B cell (primary cell): Measurements from ENCODE around the gene ADPRM. TPM values are rescaled to one million over a fixed set of nuclear protein-coding genes. Genes with fewer than 3 reads are reported as not detected.

ENCODE experiments used
- ATAC-seq: fragments of 200-7000 bp; cut with Tn5 transposase; one replicate; pipeline ENCODE4 v1.10.0; 2021; ENCODE audit warnings: low read depth, mild to moderate bottlenecking, moderate number of reproducible peaks, moderate library complexity
- CTCF ChIA-PET: fragments of 350-600 bp; sonication (Branson Sonifier 250); formaldehyde crosslinking; loops from one replicate; lab custom pipeline; 2021; ENCODE audit warnings: antibody characterized with exemption, inconsistent platforms; lab: Charles Lee
- POLR2A ChIA-PET: fragments of 350-600 bp; sonication (Branson Sonifier 250); formaldehyde crosslinking; loops from one replicate; lab custom pipeline; 2021; ENCODE audit warnings: antibody characterized with exemption; lab: Charles Lee
- DNase-seq: peaks from one replicate; pipeline ENCODE4 v3.0.0; 2013
- H2AFZ ChIP-seq: 2 replicates; pipeline ENCODE4 v1.6.1; 2012; ENCODE audit warnings: mild to moderate bottlenecking, low read depth, low read length; ENCODE audit not compliant: insufficient read depth, poor library complexity, severe bottlenecking
- H3K27ac ChIP-seq, 2 donors: 1 replicate in 1 of 2; 2 replicates in 1 of 2; pipeline ENCODE4 v1.5.1; 2012 to 2013; ENCODE audit warnings: low read length in 2 of 2, mild to moderate bottlenecking in 2 of 2, moderate library complexity in 1 of 2
- H3K27me3 ChIP-seq, 4 experiments: fragments of 200-600 bp in 1 of 4; sonication (generic) in 1 of 4; replicated peaks in 1 of 4; 1 replicate in 2 of 4; 2 replicates in 2 of 4; pipeline versions ENCODE4 v1.6.1 to v1.7.0; 2013 to 2016; ENCODE audit warnings: low read length in 3 of 4, mild to moderate bottlenecking in 2 of 4, mixed read lengths in 1 of 4, moderate library complexity in 1 of 4; ENCODE audit not compliant: insufficient read depth in 4 of 4, control insufficient read depth in 3 of 4; ENCODE audit errors: control extremely low read depth in 1 of 4
- H3K36me3 ChIP-seq, 2 experiments: replicated peaks in 1 of 2; 1 replicate in 1 of 2; 2 replicates in 1 of 2; pipeline versions ENCODE4 v1.6.1 to v1.7.1; 2013; ENCODE audit warnings: low read length in 1 of 2; ENCODE audit not compliant: insufficient read depth in 2 of 2, control insufficient read depth in 1 of 2; ENCODE audit errors: control extremely low read depth in 1 of 2, extremely low read depth in 1 of 2
- H3K4me1 ChIP-seq, 2 donors: fragments of 200-600 bp in 1 of 2; sonication (generic) in 1 of 2; 1 replicate in 1 of 2; 2 replicates in 1 of 2; pipeline versions ENCODE4 v1.5.1 to v1.6.1; 2013 to 2017; ENCODE audit warnings: low read length in 2 of 2; ENCODE audit not compliant: control insufficient read depth in 2 of 2, insufficient read depth in 2 of 2
- H3K4me2 ChIP-seq: replicated peaks from 2 replicates; pipeline ENCODE3; 2012; ENCODE audit warnings: mild to moderate bottlenecking, low read depth, low read length; ENCODE audit not compliant: poor library complexity, severe bottlenecking
- H3K4me3 ChIP-seq, 5 experiments: fragments of 200-600 bp in 1 of 5; sonication (generic) in 1 of 5; 1 replicate in 3 of 5; 2 replicates in 2 of 5; pipeline versions ENCODE4 v1.5.1 to v1.7.0; 2011 to 2016; ENCODE audit warnings: low read length in 4 of 5, mild to moderate bottlenecking in 4 of 5, low read depth in 2 of 5, control low read depth in 1 of 5, moderate library complexity in 1 of 5; ENCODE audit not compliant: insufficient read depth in 1 of 5; ENCODE audit errors: control extremely low read depth in 1 of 5, extremely low read depth in 1 of 5
- H3K79me2 ChIP-seq: fragments of 200-600 bp; sonication (generic); one replicate; pipeline ENCODE4 v1.6.0; 2016; ENCODE audit warnings: low read length; ENCODE audit not compliant: control insufficient read depth, insufficient read depth
- H3K9ac ChIP-seq: fragments of 200-600 bp; sonication (generic); 2 replicates; pipeline ENCODE4 v1.6.1; 2017; ENCODE audit warnings: mild to moderate bottlenecking, low read length, moderate library complexity
- H3K9me3 ChIP-seq, 3 donors: one replicate each; pipeline versions ENCODE4 v1.6.1 to v1.7.1; 2013; ENCODE audit warnings: low read length in 2 of 3; ENCODE audit not compliant: control insufficient read depth in 2 of 3, insufficient read depth in 1 of 3; ENCODE audit errors: control extremely low read depth in 1 of 3
- H4K20me1 ChIP-seq: 2 replicates; pipeline ENCODE4 v1.6.0; 2012; ENCODE audit warnings: mild to moderate bottlenecking, low read length; ENCODE audit not compliant: insufficient read depth, control insufficient read depth, poor library complexity, severe bottlenecking
- H3K27ac Mint-ChIP-seq: one replicate; pipeline ENCODE4 v1.8.0; 2021; ENCODE audit warnings: mixed read lengths
- H3K27me3 Mint-ChIP-seq: one replicate; pipeline ENCODE4 v1.8.0; 2021; ENCODE audit warnings: mixed read lengths
- H3K4me1 Mint-ChIP-seq: one replicate; pipeline ENCODE4 v1.8.0; 2021; ENCODE audit warnings: mixed read lengths
- H3K4me3 Mint-ChIP-seq: one replicate; pipeline ENCODE4 v1.8.0; 2021; ENCODE audit warnings: mixed read lengths
- H3K9me3 Mint-ChIP-seq: one replicate; pipeline ENCODE4 v1.8.0; 2022; ENCODE audit warnings: mixed read lengths; ENCODE audit not compliant: insufficient read depth
- CTCF ChIP-seq: fragments of 200-600 bp; IDR thresholded peaks from one replicate; pipeline ENCODE4 v1.8.0; 2022; ENCODE audit warnings: antibody characterized with exemption, mild to moderate bottlenecking
- EZH2 ChIP-seq: IDR thresholded peaks from 2 replicates; pipeline ENCODE4 v1.6.1; 2012; ENCODE audit warnings: borderline replicate concordance, low read depth, mild to moderate bottlenecking, moderate library complexity, low read length; ENCODE audit not compliant: insufficient read depth, poor library complexity, severe bottlenecking
- WGBS: methylation state at CpG from one replicate; pipeline ENCODE4 v1.1.5; 2013; ENCODE audit warnings: missing lambda C conversion rate; ENCODE audit not compliant: insufficient coverage; 5-methylcytosine and 5-hydroxymethylcytosine counted together
- intact Hi-C: fragments of 100-400 bp; cut with micrococcal nuclease; formaldehyde crosslinking; loops from one replicate; pipeline ENCODE4 v1.10.0; 2022
- polyA plus RNA-seq: library from polyadenylated mRNA; depleted of rRNA; stranded (reverse); fragments of >200 nt; gene quantifications from 2 replicates; pipeline ENCODE4 v1.2.3, GENCODE V29; 2012
- total RNA-seq, 2 donors: library from RNA; stranded (reverse); fragments of 120-200 nt in 1 of 2; gene quantifications; 1 replicate in 1 of 2; 2 replicates in 1 of 2; pipeline versions ENCODE4 v1.2.3 to v1.2.4, GENCODE V29; 2013 to 2022

ADPRM gene
- total and polyA plus RNA-seq, 2 donors (not counting 1 experiment from before 2014, with no cell fraction given), result 24.3 to 29.1 TPM

- no peak overlapping the region for H3K9ac ChIP-seq
- H3K9me3 Mint-ChIP-seq, result no peaks in the 10 kb centered on the region
- WGBS, result 100% methylated on average over 1 of the region's 2 CpGs
- intact Hi-C loops, result no loop called here
- no peak overlapping the region for H3K27ac Mint-ChIP-seq
- CTCF ChIA-PET, result no interaction called here
- H3K27me3 Mint-ChIP-seq, result no peaks in the 10 kb centered on the region
- no peak for TF ChIP-seq EZH2
- TF ChIP-seq CTCF, result no peak
- no peaks in the 10 kb centered on the region for H3K27me3 ChIP-seq
- no peak overlapping the region for H3K4me3 ChIP-seq
- no peaks in the 10 kb centered on the region for H3K36me3 ChIP-seq
- H3K4me3 Mint-ChIP-seq, result no peak overlapping the region
- H3K4me1 ChIP-seq, result no peaks in the 10 kb centered on the region
- ATAC-seq (no peak), DNase-seq (no peak)
- H4K20me1 ChIP-seq, result no peaks in the 10 kb centered on the region
- no peaks in the 10 kb centered on the region for H3K79me2 ChIP-seq
- POLR2A ChIA-PET, result no interaction called here
- H3K4me2 ChIP-seq, result no peak overlapping the region
- no peaks in the 10 kb centered on the region for H3K4me1 Mint-ChIP-seq
- H3K9me3 ChIP-seq, result no peaks in the 10 kb centered on the region
- H2AFZ ChIP-seq, result no peak overlapping the region
- no peak overlapping the region for H3K27ac ChIP-seq
These were observed 59.2 kb downstream of the ADPRM start for GRCh38 chr17:10756619-10757018.

- H3K27ac Mint-ChIP-seq, result no peak overlapping the region
- 93% methylated on average over 6 of the region's 6 CpGs for WGBS
- ATAC-seq, result no peak
These were observed 59.7 kb downstream of the ADPRM start for GRCh38 chr17:10757067-10757466.

More at GRCh38 chr17:10757067-10757466, 59.7 kb downstream of the ADPRM start:
- DNase-seq, result no peak
- Histone ChIP-seq H3K4me3 (no peak overlapping the region), H3K4me2 (no peak overlapping the region), H3K36me3 (no peaks in the 10 kb centered on the region), H3K27ac (no peak overlapping the region), H3K9ac (no peak overlapping the region), H3K9me3 (no peaks in the 10 kb centered on the region), H3K27me3 (no peaks in the 10 kb centered on the region), H2AFZ (no peak overlapping the region), H3K79me2 (no peaks in the 10 kb centered on the region), H3K4me1 (no peaks in the 10 kb centered on the region), H4K20me1 (no peaks in the 10 kb centered on the region)
- CTCF ChIA-PET, result no interaction called here
- Mint-ChIP-seq H3K9me3 (no peaks in the 10 kb centered on the region), H3K4me3 (no peak overlapping the region), H3K27me3 (no peaks in the 10 kb centered on the region), H3K4me1 (no peaks in the 10 kb centered on the region)
- intact Hi-C loops, result no loop called here
- POLR2A ChIA-PET, result no interaction called here
- TF ChIP-seq CTCF, result no peak
- no peak for TF ChIP-seq EZH2
